H9 (cell line): ENCODE data around the gene TSPYL4. TPM values are rescaled to one million over a fixed set of nuclear protein-coding genes. Genes with fewer than 3 reads are reported as not detected.

Source experiments
- DNase-seq: peaks from one replicate; pipeline ENCODE4 v3.0.0-alpha.2; 2017
- H2AFZ ChIP-seq: one replicate; pipeline ENCODE4 v1.6.1; 2013; ENCODE audit warnings: mild to moderate bottlenecking, low read length, control low read depth, moderate library complexity
- H2AK5ac ChIP-seq: 2 replicates; pipeline ENCODE4 v1.6.1; 2013; ENCODE audit warnings: low read length, control low read depth, mixed read lengths; ENCODE audit not compliant: insufficient read length
- H2BK120ac ChIP-seq: one replicate; pipeline ENCODE4 v1.6.1; 2013; ENCODE audit warnings: low read depth, mild to moderate bottlenecking, low read length, control low read depth, inconsistent platforms; ENCODE audit not compliant: poor library complexity, severe bottlenecking
- H2BK12ac ChIP-seq: 2 replicates; pipeline ENCODE4 v1.6.1; 2013; ENCODE audit warnings: low read length, control low read depth, mixed read lengths, low read depth; ENCODE audit not compliant: insufficient read length
- H2BK15ac ChIP-seq: 2 replicates; pipeline ENCODE4 v1.6.1; 2013; ENCODE audit warnings: low read depth, low read length, control low read depth
- H2BK20ac ChIP-seq: one replicate; pipeline ENCODE4 v1.6.1; 2013; ENCODE audit warnings: low read depth, mild to moderate bottlenecking, low read length, control low read depth, inconsistent platforms; ENCODE audit not compliant: poor library complexity, severe bottlenecking
- H2BK5ac ChIP-seq: 2 replicates; pipeline ENCODE4 v1.6.1; 2013; ENCODE audit warnings: low read length, control low read depth, mixed read lengths; ENCODE audit not compliant: insufficient read length
- H3K14ac ChIP-seq: 2 replicates; pipeline ENCODE4 v1.6.1; 2013; ENCODE audit warnings: low read length, control low read depth; ENCODE audit not compliant: insufficient read depth
- H3K18ac ChIP-seq: 2 replicates; pipeline ENCODE4 v1.6.1; 2013; ENCODE audit warnings: low read depth, mild to moderate bottlenecking, mixed read lengths, low read length, control low read depth; ENCODE audit not compliant: insufficient read length
- H3K23ac ChIP-seq: 2 replicates; pipeline ENCODE4 v1.6.1; 2013; ENCODE audit warnings: low read length, control low read depth, mixed read lengths, low read depth; ENCODE audit not compliant: insufficient read length
- H3K23me2 ChIP-seq: 2 replicates; pipeline ENCODE4 v1.6.1; 2013; ENCODE audit warnings: low read depth, mild to moderate bottlenecking, mixed read lengths, low read length, control low read depth; ENCODE audit not compliant: insufficient read length, poor library complexity, severe bottlenecking
- H3K27ac ChIP-seq: 2 replicates; pipeline ENCODE4 v1.5.1; 2013; ENCODE audit warnings: low read length, control low read depth, mixed read lengths, low read depth; ENCODE audit not compliant: insufficient read length
- H3K27me3 ChIP-seq: 2 replicates; pipeline ENCODE4 v1.6.1; 2013; ENCODE audit warnings: low read length, control low read depth, inconsistent platforms; ENCODE audit not compliant: insufficient read depth
- H3K4ac ChIP-seq: 2 replicates; pipeline ENCODE4 v1.6.1; 2013; ENCODE audit warnings: low read depth, mild to moderate bottlenecking, control low read depth, inconsistent platforms, low read length, moderate library complexity
- H3K4me1 ChIP-seq: 2 replicates; pipeline ENCODE4 v1.6.1; 2013; ENCODE audit warnings: low read length, control low read depth, inconsistent platforms; ENCODE audit not compliant: insufficient read depth
- H3K4me2 ChIP-seq: 2 replicates; pipeline ENCODE4 v1.6.1; 2013; ENCODE audit warnings: low read length, control low read depth, mixed read lengths; ENCODE audit not compliant: insufficient read length, insufficient read depth
- H3K56ac ChIP-seq: 2 replicates; pipeline ENCODE4 v1.6.1; 2013; ENCODE audit warnings: low read depth, mild to moderate bottlenecking, mixed read lengths, low read length, control low read depth; ENCODE audit not compliant: insufficient read length
- H3K79me1 ChIP-seq: 2 replicates; pipeline ENCODE4 v1.6.1; 2013; ENCODE audit warnings: low read depth, mild to moderate bottlenecking, moderate library complexity, low read length, control low read depth, inconsistent platforms; ENCODE audit not compliant: insufficient read depth, poor library complexity, severe bottlenecking
- H3K79me2 ChIP-seq: 2 replicates; pipeline ENCODE4 v1.6.1; 2013; ENCODE audit warnings: low read length, control low read depth, inconsistent platforms; ENCODE audit not compliant: insufficient read depth
- H3K9ac ChIP-seq: 2 replicates; pipeline ENCODE4 v1.6.1; 2013; ENCODE audit warnings: low read length, control low read depth, mixed read lengths; ENCODE audit not compliant: insufficient read length; ENCODE audit errors: extremely low read depth
- H3K9me3 ChIP-seq: one replicate; pipeline ENCODE4 v1.6.1; 2013; ENCODE audit warnings: low read depth, low read length, inconsistent platforms; ENCODE audit not compliant: control insufficient read depth
- H3T11ph ChIP-seq: one replicate; pipeline ENCODE4 v1.6.1; 2013; ENCODE audit warnings: mild to moderate bottlenecking, low read length, control low read depth, inconsistent platforms
- H4K20me1 ChIP-seq: one replicate; pipeline ENCODE4 v1.6.1; 2013; ENCODE audit not compliant: control insufficient read depth, insufficient read length, insufficient read depth
- H4K5ac ChIP-seq: 2 replicates; pipeline ENCODE4 v1.6.1; 2013; ENCODE audit warnings: low read depth, mild to moderate bottlenecking, mixed read lengths, low read length, control low read depth; ENCODE audit not compliant: insufficient read length
- H4K8ac ChIP-seq: replicated peaks from 2 replicates; pipeline ENCODE4 v1.6.1; 2013; ENCODE audit warnings: low read length, control low read depth, mixed read lengths, low read depth; ENCODE audit not compliant: insufficient read length
- H4K91ac ChIP-seq: 2 replicates; pipeline ENCODE4 v1.6.1; 2013; ENCODE audit warnings: low read depth, mild to moderate bottlenecking, moderate library complexity, mixed read lengths, low read length, control low read depth; ENCODE audit not compliant: insufficient read length
- H3K27ac Mint-ChIP-seq, 3 experiments: 2 replicates in 2 of 3; 3 replicates in 1 of 3; pipeline ENCODE4 v1.8.0; 2020 to 2021; ENCODE audit warnings: mixed read lengths in 3 of 3, mild to moderate bottlenecking in 1 of 3, moderate library complexity in 1 of 3
- H3K27me3 Mint-ChIP-seq: 2 replicates; pipeline ENCODE4 v1.8.0; 2021; ENCODE audit warnings: low read depth, mild to moderate bottlenecking, moderate library complexity, mixed read lengths
- H3K36me3 Mint-ChIP-seq, 3 experiments: 2 replicates in 2 of 3; 3 replicates in 1 of 3; pipeline ENCODE4 v1.8.0; 2020 to 2021; ENCODE audit warnings: low read depth in 3 of 3, mixed read lengths in 3 of 3; ENCODE audit not compliant: insufficient read depth in 1 of 3
- H3K4me1 Mint-ChIP-seq, 2 experiments: 2 replicates each; pipeline ENCODE4 v1.8.0; 2020; ENCODE audit warnings: mixed read lengths in 2 of 2
- H3K4me3 Mint-ChIP-seq, 2 experiments: 2 replicates in 1 of 2; 3 replicates in 1 of 2; pipeline ENCODE4 v1.8.0; 2020 to 2021; ENCODE audit warnings: mild to moderate bottlenecking in 2 of 2, mixed read lengths in 2 of 2, moderate library complexity in 1 of 2
- H3K9me3 Mint-ChIP-seq, 2 experiments: 2 replicates in 1 of 2; 3 replicates in 1 of 2; pipeline ENCODE4 v1.8.0; 2020; ENCODE audit warnings: mild to moderate bottlenecking in 2 of 2, mixed read lengths in 2 of 2, moderate library complexity in 1 of 2
- CTCF ChIP-seq: fragments of 200-600 bp; sonication (generic); conservative IDR thresholded peaks from 3 replicates; pipeline ENCODE4 v1.8.0; 2021; ENCODE audit warnings: antibody characterized with exemption, mild to moderate bottlenecking
- WGBS: extraction: QIAGEN DNeasy Blood & Tissue Kit; methylation state at CpG from one replicate; pipeline ENCODE4 v1.1.7; 2013; ENCODE audit warnings: missing lambda C conversion rate, low lambda C conversion rate, mixed read lengths; ENCODE audit not compliant: insufficient read length; ENCODE audit errors: extremely low coverage; 5-methylcytosine and 5-hydroxymethylcytosine counted together
- total RNA-seq: library from RNA; stranded (reverse); gene quantifications from 2 replicates; pipeline ENCODE4 v1.2.1, GENCODE V29; 2021

The TSPYL4 gene
- total RNA-seq, 1 experiment from 2014 or later = 19.0 TPM

GRCh38 chr6:116205281-116205680 lies 48.6 kb downstream of the TSPYL4 start:
- Histone ChIP-seq H3K23me2 (no peaks in the 10 kb centered on the region), H2AK5ac (no peak overlapping the region), H4K91ac (no peak overlapping the region), H3K23ac (no peak overlapping the region), H2BK5ac (no peak overlapping the region), H3K27me3 (no peaks in the 10 kb centered on the region), H3K18ac (no peak overlapping the region), H3K9ac (no peak overlapping the region), H3K9me3 (no peaks in the 10 kb centered on the region), H2BK12ac (no peak overlapping the region), H3K27ac (no peak overlapping the region), H2BK20ac (no peak overlapping the region), H3T11ph (no peak overlapping the region), H3K4ac (no peak overlapping the region), H2AFZ (no peak overlapping the region), H4K20me1 (no peaks in the 10 kb centered on the region), H3K14ac (no peak overlapping the region), H3K79me2 (no peaks in the 10 kb centered on the region), H3K56ac (no peak overlapping the region), H3K4me1 (no peaks in the 10 kb centered on the region), H4K8ac (no peak overlapping the region), H3K79me1 (no peaks in the 10 kb centered on the region), H2BK15ac (no peak overlapping the region), H3K4me2 (no peak overlapping the region), H4K5ac (no peak overlapping the region), H2BK120ac (no peak overlapping the region)
- no peaks in the 10 kb centered on the region for H3K27me3 Mint-ChIP-seq
- DNase-seq = no peak
- no peaks in the 10 kb centered on the region for H3K36me3 Mint-ChIP-seq
- H3K27ac Mint-ChIP-seq = no peak overlapping the region
- TF ChIP-seq CTCF = no peak
- WGBS = no CpG with 5 or more reads among the region's 2 CpGs
- no peaks in the 10 kb centered on the region for H3K9me3 Mint-ChIP-seq
- H3K4me3 Mint-ChIP-seq = no peak overlapping the region
- no peaks in the 10 kb centered on the region for H3K4me1 Mint-ChIP-seq
